ENCODE results near the gene C22orf39. TPM values are rescaled to one million over a fixed set of nuclear protein-coding genes. Genes with fewer than 3 reads are reported as not detected.

Gene C22orf39
- total RNA-seq, 1 experiment from 2014 or later: 19.3 TPM

- Histone ChIP-seq H3K56ac (ENCODE audit: insufficient read length, low read depth, low read length) (no peak overlapping the region), H2BK20ac (ENCODE audit: low read depth, low read length, poor library complexity, severe bottlenecking) (no peak overlapping the region), H3K27me3 (ENCODE audit: insufficient read depth, low read length) (no peaks in the 10 kb centered on the region), H3K4ac (ENCODE audit: low read depth, low read length) (no peak overlapping the region), H3K9ac (ENCODE audit: extremely low read depth, insufficient read length, low read length) (no peak overlapping the region), H2AK5ac (ENCODE audit: insufficient read length, low read length) (no peak overlapping the region), H2BK15ac (ENCODE audit: low read depth, low read length) (no peak overlapping the region), H3K4me1 (ENCODE audit: insufficient read depth, low read length) (no peaks in the 10 kb centered on the region), H3K14ac (ENCODE audit: insufficient read depth, low read length) (no peak overlapping the region), H4K91ac (ENCODE audit: insufficient read length, low read depth, low read length) (no peak overlapping the region), H3K23me2 (ENCODE audit: insufficient read length, low read depth, low read length, poor library complexity, severe bottlenecking) (no peaks in the 10 kb centered on the region), H3K9me3 (ENCODE audit: control insufficient read depth, low read depth, low read length) (no peaks in the 10 kb centered on the region), H2AFZ (ENCODE audit: low read length) (no peak overlapping the region), H3K79me1 (ENCODE audit: insufficient read depth, low read depth, low read length, poor library complexity, severe bottlenecking) (no peaks in the 10 kb centered on the region), H3K23ac (ENCODE audit: insufficient read length, low read depth, low read length) (no peak overlapping the region), H4K8ac (replicated peaks; ENCODE audit: insufficient read length, low read depth, low read length) (no peak overlapping the region), H2BK120ac (ENCODE audit: low read depth, low read length, poor library complexity, severe bottlenecking) (no peak overlapping the region), H2BK5ac (ENCODE audit: insufficient read length, low read length) (no peak overlapping the region), H3K27ac (ENCODE audit: insufficient read length, low read depth, low read length) (no peak overlapping the region), H4K5ac (ENCODE audit: insufficient read length, low read depth, low read length) (no peak overlapping the region), H3K4me2 (ENCODE audit: insufficient read depth, insufficient read length, low read length) (no peak overlapping the region), H3T11ph (ENCODE audit: low read length) (no peak overlapping the region), H3K79me2 (ENCODE audit: insufficient read depth, low read length) (no peaks in the 10 kb centered on the region), H2BK12ac (ENCODE audit: insufficient read length, low read depth, low read length) (no peak overlapping the region), H4K20me1 (ENCODE audit: control insufficient read depth, insufficient read depth, insufficient read length) (no peaks in the 10 kb centered on the region), H3K18ac (ENCODE audit: insufficient read length, low read depth, low read length) (no peak overlapping the region)
- Mint-ChIP-seq H3K9me3 (no peaks in the 10 kb centered on the region), H3K4me1 (no peaks in the 10 kb centered on the region), H3K36me3 (ENCODE audit: insufficient read depth in 1 of 3, low read depth in 3 of 3) (peaks cover 13 to 66% (median 45%) of the 10 kb centered on the region in 3 experiments; a peak in 6 of 7 replicates), H3K4me3 (no peak overlapping the region), H3K27ac (no peak overlapping the region), H3K27me3 (ENCODE audit: low read depth) (no peaks in the 10 kb centered on the region; the same call in 1 of the 2 replicates)
- WGBS (ENCODE audit: extremely low coverage, insufficient read length, low lambda C conversion rate): no CpG with 5 or more reads among the region's 2 CpGs
- no peak for TF ChIP-seq CTCF (conservative IDR thresholded peaks at IDR 0.05)
- no peak for DNase-seq
Measured at GRCh38 chr22:19398652-19399051, 48.9 kb downstream of the C22orf39 start.

Data from H9 (cell line).